ENCODE results near the gene ALG1L2. TPM values are rescaled to one million over a fixed set of nuclear protein-coding genes. Genes with fewer than 3 reads are reported as not detected.
"Not testable (repeated sequence)": the region's sequence is repeated elsewhere in the genome, so short reads cannot be mapped to it uniquely, and the experiment has no call there.

ALG1L2 gene
- total RNA-seq, 2 experiments from 2014 or later = 0.78 to 0.90 TPM

DNA sequence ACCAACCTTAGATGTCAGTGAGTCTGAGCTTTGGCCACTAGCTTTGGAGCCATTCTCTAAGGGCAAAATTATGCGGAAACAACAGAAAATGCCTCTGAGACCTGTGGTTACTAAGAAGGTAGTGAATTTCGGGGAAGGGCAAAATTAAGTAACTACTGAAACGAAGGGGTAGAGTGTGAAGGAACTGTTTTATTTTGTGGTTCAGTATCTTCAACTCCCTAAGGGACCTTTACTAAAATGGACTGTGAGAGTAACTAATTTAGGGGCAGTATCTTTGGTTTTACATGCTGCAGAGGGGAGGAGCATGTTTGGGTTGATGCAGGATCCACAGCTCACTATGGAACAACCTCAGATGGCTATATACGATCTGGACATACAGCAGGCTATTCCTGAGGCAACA is 8.0 kb upstream of the ALG1L2 start:
- Mint-ChIP-seq H3K27me3 (ENCODE audit: low read depth) (peaks cover 3% of the 10 kb centered on the region), H3K9me3 (ENCODE audit: insufficient read depth) (no peaks in the 10 kb centered on the region), H3K4me3 (no peak overlapping the region), H3K27ac (no peak overlapping the region), H3K36me3 (ENCODE audit: low read depth) (no peaks in the 10 kb centered on the region), H3K4me1 (ENCODE audit: low read depth) (no peaks in the 10 kb centered on the region)
- ChIA-PET CTCF (no interaction called here), POLR2A (no interaction called here)
- ATAC-seq = no peak
- no peak for DNase-seq

DNA sequence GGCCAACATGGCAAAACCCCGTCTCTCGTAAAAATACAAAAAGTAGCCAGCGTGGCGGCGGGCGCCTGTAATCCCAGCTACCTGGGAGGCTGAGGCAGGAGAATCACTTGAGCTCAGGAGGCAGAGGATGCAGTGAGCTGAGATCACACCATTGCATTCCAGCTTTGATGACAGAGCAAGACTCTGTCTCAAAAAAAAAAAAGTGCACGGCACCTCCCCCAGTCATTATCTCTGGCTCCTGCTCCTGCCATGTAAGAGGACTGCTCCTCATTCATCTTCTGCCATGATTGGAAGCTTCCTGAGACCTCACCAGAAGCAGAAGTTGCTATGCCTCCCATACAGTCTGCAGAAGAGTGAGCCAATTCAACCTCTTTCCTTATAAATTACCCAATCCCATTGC is 4.0 kb upstream of the ALG1L2 start:
- CTCF ChIA-PET = no interaction called here
- no peak overlapping the region for H3K27ac Mint-ChIP-seq

DNA sequence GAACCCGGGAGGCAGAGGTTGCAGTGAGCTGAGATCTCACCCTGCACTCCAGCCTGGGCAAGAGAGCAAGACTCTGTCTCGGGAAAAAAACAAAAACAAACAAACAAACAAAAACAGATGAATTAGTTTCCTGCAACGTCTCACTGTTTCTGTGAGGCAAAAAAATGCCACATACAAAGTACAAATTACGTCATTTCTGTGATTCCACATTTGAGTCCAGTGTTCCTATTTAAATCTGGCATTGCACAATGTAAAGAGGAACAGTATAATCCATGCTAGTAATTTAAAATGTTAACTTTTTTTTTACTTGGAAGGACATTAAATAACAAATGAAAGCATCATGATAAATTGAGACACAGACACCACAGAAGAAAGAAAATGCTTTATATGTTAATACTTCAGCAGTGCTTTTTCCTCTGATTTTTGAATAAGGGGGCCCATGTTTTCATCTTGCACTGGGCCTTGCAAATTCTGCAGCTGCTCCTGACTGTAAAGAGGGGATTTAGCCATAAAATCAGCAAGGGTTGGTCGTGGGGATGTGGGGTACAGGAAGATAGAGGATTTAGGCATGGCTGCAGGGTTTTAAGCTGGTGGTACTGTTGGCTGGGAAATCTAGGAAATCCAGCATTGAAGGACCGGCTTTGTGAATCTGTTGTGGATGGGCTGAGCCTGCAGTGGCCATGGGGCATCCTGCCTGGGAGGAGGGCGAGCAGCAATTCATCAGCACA is 1.9 kb downstream of the ALG1L2 start:
- CTCF ChIA-PET; DNase-seq; H3K4me3 Mint-ChIP-seq; ATAC-seq; H3K4me1 Mint-ChIP-seq (ENCODE audit: low read depth); H3K36me3 Mint-ChIP-seq (ENCODE audit: low read depth); H3K27ac Mint-ChIP-seq; POLR2A ChIA-PET; H3K9me3 Mint-ChIP-seq (ENCODE audit: insufficient read depth); H3K27me3 Mint-ChIP-seq (ENCODE audit: low read depth): not testable (repeated sequence)

More for the DNA sequence above, 4.0 kb upstream of the ALG1L2 start:
- POLR2A ChIA-PET = no interaction called here
- ATAC-seq (no peak), DNase-seq (no peak)
- Mint-ChIP-seq H3K4me1 (ENCODE audit: low read depth) (no peaks in the 10 kb centered on the region), H3K36me3 (ENCODE audit: low read depth) (no peaks in the 10 kb centered on the region), H3K27me3 (ENCODE audit: low read depth) (peaks cover 3% of the 10 kb centered on the region), H3K4me3 (no peak overlapping the region), H3K9me3 (ENCODE audit: insufficient read depth) (no peaks in the 10 kb centered on the region)

- peaks cover 5% of the 10 kb centered on the region for H3K27me3 Mint-ChIP-seq (ENCODE audit: low read depth)
- ChIA-PET CTCF (no interaction called here), POLR2A (no interaction called here)
- no peak overlapping the region for H3K4me3 Mint-ChIP-seq
- no peaks in the 10 kb centered on the region for H3K36me3 Mint-ChIP-seq (ENCODE audit: low read depth)
- peaks cover 4% of the 10 kb centered on the region for H3K4me1 Mint-ChIP-seq (ENCODE audit: low read depth)
- no peak for DNase-seq
- no peak for ATAC-seq
- H3K9me3 Mint-ChIP-seq (ENCODE audit: insufficient read depth) = no peaks in the 10 kb centered on the region
- H3K27ac Mint-ChIP-seq = no peak overlapping the region
These were observed 2.9 kb downstream of the ALG1L2 start for GRCh38 chr3:130084436-130084980.

GRCh38 chr3:130085881-130086280 is 4.2 kb downstream of the ALG1L2 start:
- H3K27me3 Mint-ChIP-seq (ENCODE audit: low read depth) = peaks cover 5% of the 10 kb centered on the region
- DNase-seq = no peak
- no peaks in the 10 kb centered on the region for H3K9me3 Mint-ChIP-seq (ENCODE audit: insufficient read depth)

GRCh38 chr3:130086628-130087027 is 5.0 kb downstream of the ALG1L2 start:
- H3K36me3 Mint-ChIP-seq (ENCODE audit: low read depth); H3K27me3 Mint-ChIP-seq (ENCODE audit: low read depth); DNase-seq; H3K4me3 Mint-ChIP-seq; H3K9me3 Mint-ChIP-seq (ENCODE audit: insufficient read depth); ATAC-seq; CTCF ChIA-PET; H3K4me1 Mint-ChIP-seq (ENCODE audit: low read depth); POLR2A ChIA-PET; H3K27ac Mint-ChIP-seq: not testable (repeated sequence)

More at GRCh38 chr3:130085881-130086280, 4.2 kb downstream of the ALG1L2 start:
- POLR2A ChIA-PET = no interaction called here
- Mint-ChIP-seq H3K36me3 (ENCODE audit: low read depth) (no peaks in the 10 kb centered on the region), H3K4me3 (no peak overlapping the region), H3K27ac (no peak overlapping the region), H3K4me1 (ENCODE audit: low read depth) (peaks cover 4% of the 10 kb centered on the region)
- no peak for ATAC-seq
- CTCF ChIA-PET = no interaction called here

- no peaks in the 10 kb centered on the region for H3K36me3 Mint-ChIP-seq (ENCODE audit: low read depth)
- DNase-seq (no peak), ATAC-seq (no peak)
- H3K27ac Mint-ChIP-seq = no peak overlapping the region
- peaks cover 5% of the 10 kb centered on the region for H3K4me1 Mint-ChIP-seq (ENCODE audit: low read depth)
- H3K9me3 Mint-ChIP-seq (ENCODE audit: insufficient read depth) = no peaks in the 10 kb centered on the region
- no peak overlapping the region for H3K4me3 Mint-ChIP-seq
- H3K27me3 Mint-ChIP-seq (ENCODE audit: low read depth) = peaks cover 2% of the 10 kb centered on the region
- ChIA-PET POLR2A (no interaction called here), CTCF (interaction anchor here (1.3 kb wide), 1 partner anchor 10 kb away, joined by 3 read pairs; no protein-coding TSS in a partner anchor)
These were observed 6.4 kb downstream of the ALG1L2 start for GRCh38 chr3:130088061-130088460.

DNA sequence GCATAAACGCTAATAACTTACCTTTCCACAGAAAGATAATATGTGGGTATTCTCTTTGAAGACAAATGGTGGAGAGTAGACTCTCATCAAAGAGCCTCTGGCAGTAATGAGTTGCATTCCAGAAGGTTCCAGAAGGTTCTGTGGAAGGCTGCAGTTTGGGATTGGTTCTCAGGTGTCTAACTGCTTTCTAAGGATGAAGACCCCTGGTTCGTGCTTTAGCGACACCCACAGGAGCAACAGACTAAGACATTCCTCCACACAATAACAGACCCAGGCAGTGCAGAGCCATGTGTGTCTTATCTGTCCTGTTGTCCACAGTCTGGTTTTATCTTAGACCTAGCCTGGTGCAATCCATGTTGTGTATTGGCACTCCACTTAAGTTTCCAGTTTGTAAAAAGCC is 9.1 kb downstream of the ALG1L2 start:
- ATAC-seq; H3K27ac Mint-ChIP-seq; CTCF ChIA-PET; H3K4me3 Mint-ChIP-seq; POLR2A ChIA-PET; H3K36me3 Mint-ChIP-seq (ENCODE audit: low read depth); H3K27me3 Mint-ChIP-seq (ENCODE audit: low read depth); H3K9me3 Mint-ChIP-seq (ENCODE audit: insufficient read depth); DNase-seq: not testable (repeated sequence)
- H3K4me1 Mint-ChIP-seq (ENCODE audit: low read depth) = peaks cover 29% of the 10 kb centered on the region

- ChIA-PET POLR2A (no interaction called here), CTCF (interaction anchor here (1.5 kb wide), 1 partner anchor 66 kb away, joined by 3 read pairs; no protein-coding TSS in a partner anchor)
- Mint-ChIP-seq H3K4me1 (ENCODE audit: low read depth) (peaks cover 34% of the 10 kb centered on the region), H3K4me3 (no peak overlapping the region), H3K9me3 (ENCODE audit: insufficient read depth) (no peaks in the 10 kb centered on the region), H3K27ac (no peak overlapping the region), H3K36me3 (ENCODE audit: low read depth) (no peaks in the 10 kb centered on the region), H3K27me3 (ENCODE audit: low read depth) (peaks cover 2% of the 10 kb centered on the region)
- ATAC-seq = no peak
- DNase-seq = no peak
These were observed 10.3 kb downstream of the ALG1L2 start for GRCh38 chr3:130091958-130092357.

GRCh38 chr3:130093741-130094391 is 12.2 kb downstream of the ALG1L2 start:
- DNase-seq (peak; percentile 54), ATAC-seq (no peak)
- no peaks in the 10 kb centered on the region for H3K36me3 Mint-ChIP-seq (ENCODE audit: low read depth)
- peak overlapping the region; percentile 62 for H3K4me3 Mint-ChIP-seq
- peaks cover 42% of the 10 kb centered on the region for H3K4me1 Mint-ChIP-seq (ENCODE audit: low read depth)
- POLR2A ChIA-PET = no interaction called here
- peak overlapping the region; percentile 82 for H3K27ac Mint-ChIP-seq
- no peaks in the 10 kb centered on the region for H3K9me3 Mint-ChIP-seq (ENCODE audit: insufficient read depth)
- CTCF ChIA-PET = interaction anchor here (1.3 to 1.5 kb wide), 3 partner anchors 12 to 152 kb away, joined by 3 to 7 read pairs (median 5); no protein-coding TSS in a partner anchor
- no peaks in the 10 kb centered on the region for H3K27me3 Mint-ChIP-seq (ENCODE audit: low read depth)

DNA sequence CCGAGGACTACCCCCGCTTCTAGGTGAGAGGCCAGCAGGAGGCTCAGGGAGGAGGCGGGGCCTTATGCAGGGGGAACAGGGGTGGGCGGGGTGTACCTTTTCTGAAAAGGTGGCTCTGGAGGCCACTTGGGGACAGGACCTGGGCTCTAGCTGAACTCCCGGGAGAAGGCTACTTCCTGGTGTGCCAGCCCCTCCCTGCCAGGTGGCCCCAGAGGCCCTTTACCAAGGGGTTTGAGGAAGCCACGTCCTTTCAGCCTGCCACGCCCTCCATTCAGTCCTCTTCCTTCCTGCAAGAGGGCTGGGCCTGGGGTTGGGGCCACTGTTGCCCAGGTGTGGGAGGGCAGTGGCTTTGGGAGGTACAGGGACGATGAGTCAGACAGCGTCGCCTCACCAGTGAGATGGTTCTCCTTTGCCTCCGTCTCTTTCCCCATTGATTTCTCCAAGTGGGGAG is 12.9 kb downstream of the ALG1L2 start:
- H3K27ac Mint-ChIP-seq = peak overlapping the region; percentile 40
- CTCF ChIA-PET; H3K9me3 Mint-ChIP-seq (ENCODE audit: insufficient read depth); POLR2A ChIA-PET; ATAC-seq; H3K36me3 Mint-ChIP-seq (ENCODE audit: low read depth); H3K27me3 Mint-ChIP-seq (ENCODE audit: low read depth): not testable (repeated sequence)
- peak overlapping the region; percentile 38 for H3K4me3 Mint-ChIP-seq
- H3K4me1 Mint-ChIP-seq (ENCODE audit: low read depth) = peaks cover 42% of the 10 kb centered on the region
- DNase-seq = peak; percentile 37

- H3K36me3 Mint-ChIP-seq (ENCODE audit: low read depth); H3K4me3 Mint-ChIP-seq; ATAC-seq; H3K27me3 Mint-ChIP-seq (ENCODE audit: low read depth); H3K27ac Mint-ChIP-seq; DNase-seq; POLR2A ChIA-PET; H3K9me3 Mint-ChIP-seq (ENCODE audit: insufficient read depth): not testable (repeated sequence)
- H3K4me1 Mint-ChIP-seq (ENCODE audit: low read depth) = peaks cover 42% of the 10 kb centered on the region
- CTCF ChIA-PET = interaction anchor here (1.2 to 1.6 kb wide), 2 partner anchors 10 to 154 kb away, joined by 3 to 4 read pairs; no protein-coding TSS in a partner anchor
These were observed 14.2 kb downstream of the ALG1L2 start for GRCh38 chr3:130095858-130096257.

All from activated CD8-positive, alpha-beta T cell treated with anti-CD3 and anti-CD28 coated beads, Interleukin-2, amount 10 ng/mL, durations not matched to agents 7 days and 5 days (primary cell).